ENCODE data around the gene MT1A. TPM values are rescaled to one million over a fixed set of nuclear protein-coding genes. Genes with fewer than 3 reads are reported as not detected.

Gene MT1A
- total RNA-seq, 1 donor from 2014 or later = not detected

DNA sequence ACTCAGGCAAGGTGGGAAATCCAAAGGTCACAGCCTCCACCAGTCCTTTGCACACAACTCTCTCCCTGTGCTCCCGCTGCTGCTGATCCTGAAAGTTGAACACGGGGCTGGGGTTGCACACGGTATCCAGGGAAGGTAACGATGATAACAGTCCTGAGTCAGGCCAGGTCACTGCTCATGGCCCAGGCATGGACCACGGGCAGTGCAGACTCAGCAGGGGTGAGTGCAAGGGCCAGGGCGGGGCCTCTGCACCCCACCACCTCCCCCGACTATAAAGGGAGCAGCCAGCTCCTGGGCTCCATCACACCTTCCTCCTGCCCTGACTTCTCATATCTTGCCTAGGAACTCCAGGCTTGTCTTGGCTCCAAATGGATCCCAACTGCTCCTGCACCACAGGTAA, 13.1 kb downstream of the MT1A start, which contains the start of gene MT1B:
Gene MT1B, plus strand, starts transcription at position 301 of the 400 bp plus-strand sequence. Its CDS starts 68 bp downstream, at position 369.
- CTCF ChIA-PET = no interaction called here
- H3K9me3 Mint-ChIP-seq = no peaks in the 10 kb centered on the region
- H3K27me3 Mint-ChIP-seq = peaks cover 20% of the 10 kb centered on the region
- no peaks in the 10 kb centered on the region for H3K36me3 Mint-ChIP-seq (ENCODE audit: low read depth)
- ATAC-seq (ENCODE audit: low read depth) (no peak), DNase-seq (no peak)
- H3K4me1 Mint-ChIP-seq = peaks cover 15% of the 10 kb centered on the region
- no peak within 1 kb of the TSS for H3K27ac Mint-ChIP-seq
- TF ChIP-seq, protein P1, sequence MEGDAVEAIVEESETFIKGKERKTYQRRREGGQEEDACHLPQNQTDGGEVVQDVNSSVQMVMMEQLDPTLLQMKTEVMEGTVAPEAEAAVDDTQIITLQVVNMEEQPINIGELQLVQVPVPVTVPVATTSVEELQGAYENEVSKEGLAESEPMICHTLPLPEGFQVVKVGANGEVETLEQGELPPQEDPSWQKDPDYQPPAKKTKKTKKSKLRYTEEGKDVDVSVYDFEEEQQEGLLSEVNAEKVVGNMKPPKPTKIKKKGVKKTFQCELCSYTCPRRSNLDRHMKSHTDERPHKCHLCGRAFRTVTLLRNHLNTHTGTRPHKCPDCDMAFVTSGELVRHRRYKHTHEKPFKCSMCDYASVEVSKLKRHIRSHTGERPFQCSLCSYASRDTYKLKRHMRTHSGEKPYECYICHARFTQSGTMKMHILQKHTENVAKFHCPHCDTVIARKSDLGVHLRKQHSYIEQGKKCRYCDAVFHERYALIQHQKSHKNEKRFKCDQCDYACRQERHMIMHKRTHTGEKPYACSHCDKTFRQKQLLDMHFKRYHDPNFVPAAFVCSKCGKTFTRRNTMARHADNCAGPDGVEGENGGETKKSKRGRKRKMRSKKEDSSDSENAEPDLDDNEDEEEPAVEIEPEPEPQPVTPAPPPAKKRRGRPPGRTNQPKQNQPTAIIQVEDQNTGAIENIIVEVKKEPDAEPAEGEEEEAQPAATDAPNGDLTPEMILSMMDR (IDR thresholded peaks at IDR 0.05) = no peak
- intact Hi-C loops (cut with micrococcal nuclease) = no loop called here
- POLR2A ChIA-PET = no interaction called here
- H3K4me3 Mint-ChIP-seq = no peak within 1 kb of the TSS

DNA sequence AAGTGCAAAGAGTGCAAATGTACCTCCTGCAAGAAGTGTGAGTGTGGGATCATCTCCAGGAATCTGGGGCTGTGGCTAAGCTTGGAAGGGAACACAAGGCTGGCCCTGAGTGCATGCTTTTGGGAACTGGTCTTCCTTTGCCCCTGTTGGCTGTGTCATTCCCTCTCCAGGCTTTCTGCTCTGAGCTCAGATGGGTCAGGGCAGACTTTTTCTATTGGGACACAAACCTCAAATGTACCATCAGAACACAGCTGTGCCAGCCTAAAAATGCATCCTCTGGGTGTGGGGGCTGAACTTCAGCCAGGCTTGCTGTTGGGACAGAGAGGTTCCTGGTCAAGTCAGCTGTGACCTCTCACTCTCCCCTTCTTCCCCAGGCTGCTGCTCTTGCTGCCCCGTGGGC, 14.1 kb downstream of the MT1A start:
- intact Hi-C loops (cut with micrococcal nuclease) = no loop called here

DNA sequence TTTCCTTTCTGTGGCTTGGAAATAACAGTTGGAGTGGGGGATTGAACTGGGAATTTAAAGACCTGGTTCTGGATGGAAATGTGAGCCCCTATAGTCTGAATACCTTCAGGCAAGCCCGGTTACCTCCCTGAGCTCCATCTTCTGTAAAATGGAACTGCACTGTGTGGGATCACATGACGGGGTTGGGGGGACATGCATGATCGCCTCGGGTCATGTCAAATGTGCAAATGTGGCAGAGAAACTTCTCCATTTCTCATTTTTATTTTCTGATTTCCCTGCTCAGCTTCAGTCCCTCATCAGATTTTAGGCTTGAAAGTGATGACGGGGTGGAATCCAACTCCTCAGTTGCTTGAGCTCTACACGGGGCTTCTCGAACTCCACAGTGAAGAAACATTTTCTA, 14.8 kb downstream of the MT1A start:
- ChIA-PET CTCF (no interaction called here), POLR2A (interaction anchor here (0.7 kb wide), 1 partner anchor 44 kb away, joined by 3 read pairs; no protein-coding TSS in a partner anchor)
- no peak for DNase-seq
- Mint-ChIP-seq H3K27me3 (peaks cover 12% of the 10 kb centered on the region), H3K9me3 (no peaks in the 10 kb centered on the region), H3K27ac (peak overlapping the region; percentile 65), H3K4me3 (peak overlapping the region; percentile 13), H3K4me1 (peaks cover 23% of the 10 kb centered on the region), H3K36me3 (ENCODE audit: low read depth) (peaks cover 3% of the 10 kb centered on the region)
- ATAC-seq (ENCODE audit: low read depth) = no peak
- TF ChIP-seq, protein P1 (IDR thresholded peaks at IDR 0.05) = no peak
- intact Hi-C loops (cut with micrococcal nuclease) = no loop called here

More for the DNA sequence above, 14.1 kb downstream of the MT1A start:
- Mint-ChIP-seq H3K27ac (no peak overlapping the region), H3K4me1 (peaks cover 19% of the 10 kb centered on the region), H3K36me3 (ENCODE audit: low read depth) (no peaks in the 10 kb centered on the region), H3K4me3 (no peak overlapping the region), H3K27me3 (peaks cover 13% of the 10 kb centered on the region), H3K9me3 (no peaks in the 10 kb centered on the region)
- ChIA-PET POLR2A (interaction anchor here (0.6 to 0.7 kb wide), 2 partner anchors 39 to 43 kb away, joined by 3 to 7 read pairs; no protein-coding TSS in a partner anchor), CTCF (no interaction called here)
- ATAC-seq (ENCODE audit: low read depth) (no peak), DNase-seq (no peak)
- TF ChIP-seq, protein P1 (IDR thresholded peaks at IDR 0.05) = no peak

DNA sequence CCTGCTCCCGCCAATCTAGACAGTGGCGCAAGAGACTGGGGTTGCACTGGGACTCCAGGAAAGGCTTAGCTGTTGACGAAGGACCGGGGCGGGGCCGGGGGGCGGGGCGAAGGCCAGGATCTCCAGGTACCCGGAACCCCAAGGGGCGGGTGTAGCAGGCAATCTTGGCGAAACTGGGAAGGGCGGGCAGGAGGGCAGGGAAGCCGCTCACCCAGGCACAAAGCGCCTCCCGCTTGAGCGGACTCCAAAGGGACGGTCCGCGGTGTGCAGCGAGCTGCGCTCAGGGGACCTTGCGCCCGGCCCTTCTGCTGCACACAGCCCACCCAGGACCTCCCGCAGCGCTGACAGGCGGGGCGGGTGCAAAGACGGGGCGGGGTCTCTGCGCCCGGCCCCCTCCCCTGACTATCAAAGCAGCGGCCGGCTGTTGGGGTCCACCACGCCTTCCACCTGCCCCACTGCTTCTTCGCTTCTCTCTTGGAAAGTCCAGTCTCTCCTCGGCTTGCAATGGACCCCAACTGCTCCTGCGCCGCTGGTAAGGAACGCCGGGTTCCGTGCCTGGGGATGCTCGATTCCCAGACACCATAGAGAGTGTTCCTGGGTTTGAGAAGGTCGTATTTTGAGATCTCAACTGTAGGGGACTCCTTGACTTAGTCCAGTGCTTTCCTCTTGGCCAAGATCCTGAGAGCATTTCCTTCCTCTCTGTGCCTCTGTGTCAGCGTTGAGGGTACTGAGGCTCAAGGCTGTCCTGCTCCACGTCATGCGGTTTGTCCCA, 19.3 kb downstream of the MT1A start, which contains the start of gene MT1F:
Gene MT1F, plus strand, starts transcription at position 405 of the 772 bp plus-strand sequence. Its CDS starts 100 bp downstream, at position 505.
- H3K4me1 Mint-ChIP-seq = peaks cover 39% of the 10 kb centered on the region
- peak within 1 kb of the TSS; percentile 88 for H3K27ac Mint-ChIP-seq
- intact Hi-C loops (cut with micrococcal nuclease) = loop anchor here (1.0 to 2.0 kb wide), 3 partner anchors 15 to 49 kb away; partner anchors contain the start of genes MT1X and MT2A
- peaks cover 16% of the 10 kb centered on the region for H3K27me3 Mint-ChIP-seq
- POLR2A ChIA-PET = interaction anchor here (0.6 to 1.2 kb wide), 12 partner anchors 9 to 865 kb away, joined by 3 to 11 read pairs (median 4); partner anchors contain the start of genes MT1X and MT2A
- peak within 1 kb of the TSS; percentile 92 for H3K4me3 Mint-ChIP-seq
- CTCF ChIA-PET = interaction anchor here (0.7 kb wide), 1 partner anchor 49 kb away, joined by 3 read pairs; the partner anchor contains the start of gene MT2A
- peak; percentile 84 for ATAC-seq (ENCODE audit: low read depth)
- peak; percentile 71 for DNase-seq
- TF ChIP-seq, protein P1 (IDR thresholded peaks at IDR 0.05) = no peak
- H3K36me3 Mint-ChIP-seq (ENCODE audit: low read depth) = peaks cover 3% of the 10 kb centered on the region
- H3K9me3 Mint-ChIP-seq = no peaks in the 10 kb centered on the region

DNA sequence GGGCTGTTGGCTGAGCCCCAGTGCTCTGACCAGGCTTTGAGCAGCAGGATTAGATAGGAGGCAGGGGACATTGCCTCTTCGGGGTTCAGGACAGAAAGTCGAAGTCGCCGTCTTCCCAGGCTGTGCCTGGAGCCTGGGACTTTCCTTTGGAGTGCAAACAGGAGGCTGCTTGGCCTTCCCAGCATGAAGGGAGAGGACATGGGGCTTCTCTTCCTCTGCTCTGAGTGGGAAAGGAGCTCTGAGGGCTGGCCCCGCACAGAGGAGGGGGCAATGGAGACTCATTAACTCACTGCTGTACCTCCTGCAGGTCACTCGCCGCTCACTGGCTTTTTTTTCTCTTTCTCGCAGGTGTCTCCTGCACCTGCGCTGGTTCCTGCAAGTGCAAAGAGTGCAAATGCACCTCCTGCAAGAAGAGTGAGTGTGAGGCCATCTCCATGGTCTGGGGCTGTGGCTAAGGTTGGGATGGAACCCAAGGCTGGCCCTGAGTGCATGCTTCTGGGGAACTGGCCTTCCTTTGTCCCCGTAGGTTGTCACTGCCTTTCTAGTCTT, 19.9 kb downstream of the MT1A start:
- POLR2A ChIA-PET = interaction anchor here (0.8 to 1.2 kb wide), 4 partner anchors 24 to 51 kb away, joined by 4 to 11 read pairs (median 6); partner anchors contain the start of genes MT1X and MT2A
- CTCF ChIA-PET = no interaction called here
- peaks cover 3% of the 10 kb centered on the region for H3K36me3 Mint-ChIP-seq (ENCODE audit: low read depth)
- intact Hi-C loops (cut with micrococcal nuclease) = no loop called here
- peaks cover 18% of the 10 kb centered on the region for H3K27me3 Mint-ChIP-seq
- H3K9me3 Mint-ChIP-seq = no peaks in the 10 kb centered on the region
- DNase-seq (no peak), ATAC-seq (ENCODE audit: low read depth) (no peak)
- H3K4me3 Mint-ChIP-seq = peak overlapping the region; percentile 92
- H3K27ac Mint-ChIP-seq = peak overlapping the region; percentile 72
- peaks cover 36% of the 10 kb centered on the region for H3K4me1 Mint-ChIP-seq
- TF ChIP-seq, protein P1 (IDR thresholded peaks at IDR 0.05) = no peak
